HepG2 (cell line): ENCODE measurements around the gene KCNK6. TPM values are rescaled to one million over a fixed set of nuclear protein-coding genes. Genes with fewer than 3 reads are reported as not detected.
A peak's percentile ranks its signal among the peaks of the same experiment; 100 is the strongest.

Experiments
- BHLHE40 ChIP-seq: IDR thresholded peaks from 2 replicates; pipeline ENCODE4 v1.6.1; 2011; ENCODE audit warnings: low read length, improper control_type of control experiment
- DRAP1 ChIP-seq: IDR thresholded peaks from 2 replicates; pipeline ENCODE4 v1.6.1; 2016; ENCODE audit warnings: missing genetic modification reagents, missing compliant biosample characterization
- GABPA ChIP-seq, 2 experiments: IDR thresholded peaks; 2 replicates each; pipeline ENCODE4 v1.6.1; 2011 to 2016; ENCODE audit warnings: low read depth in 2 of 2, low read length in 1 of 2, missing biosample characterization in 1 of 2, missing genetic modification characterization in 1 of 2
- GPN1 ChIP-seq: sonication (generic); formaldehyde crosslinking; IDR thresholded peaks from 2 replicates; pipeline ENCODE4 v1.5.1; 2020; ENCODE audit warnings: missing genetic modification reagents, borderline replicate concordance
- ISX ChIP-seq: sonication (generic); formaldehyde crosslinking; conservative IDR thresholded peaks from 2 replicates; pipeline ENCODE4 v1.5.0; 2020; ENCODE audit warnings: missing genetic modification reagents
- NKX3-1 ChIP-seq: sonication (generic); formaldehyde crosslinking; IDR thresholded peaks from 2 replicates; pipeline ENCODE4 v1.5.0; 2020; ENCODE audit warnings: missing genetic modification reagents
- PHB2 ChIP-seq: fragments of 450-650 bp; IDR thresholded peaks from 2 replicates; pipeline ENCODE4 v1.6.1; 2018; ENCODE audit not compliant: partially characterized antibody
- SIN3A ChIP-seq: IDR thresholded peaks from 2 replicates; pipeline ENCODE4 v1.6.1; 2011; ENCODE audit warnings: low read depth, mild to moderate bottlenecking, control low read depth, low read length, borderline replicate concordance
- ZFP91 ChIP-seq: sonication (generic); formaldehyde crosslinking; IDR thresholded peaks from 2 replicates; pipeline ENCODE4 v1.9.0; 2022; ENCODE audit warnings: missing genetic modification reagents, mild to moderate bottlenecking, borderline replicate concordance
- ZMYM2 ChIP-seq: sonication (generic); formaldehyde crosslinking; IDR thresholded peaks from 2 replicates; pipeline ENCODE4 v1.8.0; 2022; ENCODE audit warnings: mild to moderate bottlenecking, missing genetic modification reagents
- ZNF333 ChIP-seq: sonication (generic); formaldehyde crosslinking; IDR thresholded peaks from 2 replicates; pipeline ENCODE4 v1.4.0; 2020; ENCODE audit warnings: mild to moderate bottlenecking, missing genetic modification reagents, borderline replicate concordance
- ZNF33A ChIP-seq: sonication (generic); formaldehyde crosslinking; IDR thresholded peaks from 2 replicates; pipeline ENCODE4 v1.5.1; 2020; ENCODE audit warnings: missing genetic modification reagents, mild to moderate bottlenecking, moderate library complexity, borderline replicate concordance
- ZSCAN21 ChIP-seq: sonication (generic); formaldehyde crosslinking; IDR thresholded peaks from 2 replicates; pipeline ENCODE4 v1.8.0; 2022; ENCODE audit warnings: mild to moderate bottlenecking, missing genetic modification reagents, moderate library complexity, borderline replicate concordance
- polyA plus RNA-seq, 8 experiments: library from polyadenylated mRNA; depleted of rRNA in 3 of 8; stranded (reverse) in 7 of 8; unstranded in 1 of 8; fragments of >200 nt; fragmentation: Illumina TruSeq in 4 of 8; extraction: Trizol in 4 of 8; gene quantifications; 2 replicates each; pipeline versions ENCODE4 v1.2.1 to v1.2.3, GENCODE V29; 2011 to 2016; ENCODE audit warnings: low read depth in 4 of 8, missing spikeins in 1 of 8, mixed read lengths in 1 of 8; ENCODE audit not compliant: insufficient read depth in 1 of 8
- total RNA-seq, 5 experiments: library from RNA; depleted of rRNA; stranded (reverse); fragments of >200 nt; fragmentation: Illumina TruSeq; extraction: Trizol; gene quantifications; 2 replicates each; pipeline ENCODE4 v1.2.3, GENCODE V29; 2016; ENCODE audit warnings: low read depth in 1 of 5
- TF ChIP-seq, protein P1 (sequence below): conservative IDR thresholded peaks from 2 replicates; pipeline ENCODE4 v1.6.1; 2018; ENCODE audit warnings: missing genetic modification reagents
- TF ChIP-seq, protein P2 (sequence below): sonication (generic); formaldehyde crosslinking; IDR thresholded peaks from 2 replicates; pipeline ENCODE4 v1.4.0; 2020; ENCODE audit warnings: mild to moderate bottlenecking, low read depth, missing genetic modification reagents
- TF ChIP-seq, protein P3 (sequence below): sonication (generic); formaldehyde crosslinking; IDR thresholded peaks from 2 replicates; pipeline ENCODE4 v1.4.0; 2020; ENCODE audit warnings: missing genetic modification reagents
- TF ChIP-seq, protein P4 (sequence below): sonication (generic); formaldehyde crosslinking; IDR thresholded peaks from 2 replicates; pipeline ENCODE4 v1.4.0; 2020; ENCODE audit warnings: missing genetic modification reagents
- TF ChIP-seq, protein P5 (sequence below): sonication (generic); formaldehyde crosslinking; IDR thresholded peaks from 2 replicates; pipeline ENCODE4 v1.8.1; 2023; ENCODE audit warnings: mild to moderate bottlenecking, missing genetic modification reagents

Gene KCNK6
- total and polyA plus RNA-seq, 2 of the 13 experiments (the other 11 are each of a cell fraction or from before 2014, with no cell fraction given), result 0.03 TPM; not detected in 1

GRCh38 chr19:38335949-38336637 lies 16.4 kb downstream of the KCNK6 start (continued):
- TF ChIP-seq ZFP91 (CRISPR knock-in tag) (peak; percentile 46), PHB2 (no peak), ZNF333 (CRISPR knock-in tag) (peak; percentile 28; the same call in 1 of the 2 replicates), DRAP1 (CRISPR knock-in tag) (peak; percentile 45; the same call in 1 of the 2 replicates), NKX3-1 (CRISPR knock-in tag) (no peak), BHLHE40 (no peak), ZMYM2 (no peak), GPN1 (CRISPR knock-in tag) (no peak), SIN3A (0 out of 2 replicates have a peak, but pooled peaks have one; percentile 10), ISX (CRISPR knock-in tag) (no peak), ZNF33A (CRISPR knock-in tag) (no peak), GABPA (IDR thresholded peaks at IDR 0.05; ENCODE audit: low read depth, low read length) (peak; percentile 32), GABPA (CRISPR knock-in tag; IDR thresholded peaks at IDR 0.05; ENCODE audit: low read depth) (peak; percentile 73), ZSCAN21 (CRISPR knock-in tag) (0 out of 2 replicates have a peak, but pooled peaks have one; percentile 21)
- TF ChIP-seq, protein P1, sequence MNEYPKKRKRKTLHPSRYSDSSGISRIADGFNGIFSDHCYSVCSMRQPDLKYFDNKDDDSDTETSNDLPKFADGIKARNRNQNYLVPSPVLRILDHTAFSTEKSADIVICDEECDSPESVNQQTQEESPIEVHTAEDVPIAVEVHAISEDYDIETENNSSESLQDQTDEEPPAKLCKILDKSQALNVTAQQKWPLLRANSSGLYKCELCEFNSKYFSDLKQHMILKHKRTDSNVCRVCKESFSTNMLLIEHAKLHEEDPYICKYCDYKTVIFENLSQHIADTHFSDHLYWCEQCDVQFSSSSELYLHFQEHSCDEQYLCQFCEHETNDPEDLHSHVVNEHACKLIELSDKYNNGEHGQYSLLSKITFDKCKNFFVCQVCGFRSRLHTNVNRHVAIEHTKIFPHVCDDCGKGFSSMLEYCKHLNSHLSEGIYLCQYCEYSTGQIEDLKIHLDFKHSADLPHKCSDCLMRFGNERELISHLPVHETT, result no peak
- TF ChIP-seq, protein P2, sequence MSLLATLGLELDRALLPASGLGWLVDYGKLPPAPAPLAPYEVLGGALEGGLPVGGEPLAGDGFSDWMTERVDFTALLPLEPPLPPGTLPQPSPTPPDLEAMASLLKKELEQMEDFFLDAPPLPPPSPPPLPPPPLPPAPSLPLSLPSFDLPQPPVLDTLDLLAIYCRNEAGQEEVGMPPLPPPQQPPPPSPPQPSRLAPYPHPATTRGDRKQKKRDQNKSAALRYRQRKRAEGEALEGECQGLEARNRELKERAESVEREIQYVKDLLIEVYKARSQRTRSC (CRISPR knock-in tag), result no peak
- TF ChIP-seq, protein P3, sequence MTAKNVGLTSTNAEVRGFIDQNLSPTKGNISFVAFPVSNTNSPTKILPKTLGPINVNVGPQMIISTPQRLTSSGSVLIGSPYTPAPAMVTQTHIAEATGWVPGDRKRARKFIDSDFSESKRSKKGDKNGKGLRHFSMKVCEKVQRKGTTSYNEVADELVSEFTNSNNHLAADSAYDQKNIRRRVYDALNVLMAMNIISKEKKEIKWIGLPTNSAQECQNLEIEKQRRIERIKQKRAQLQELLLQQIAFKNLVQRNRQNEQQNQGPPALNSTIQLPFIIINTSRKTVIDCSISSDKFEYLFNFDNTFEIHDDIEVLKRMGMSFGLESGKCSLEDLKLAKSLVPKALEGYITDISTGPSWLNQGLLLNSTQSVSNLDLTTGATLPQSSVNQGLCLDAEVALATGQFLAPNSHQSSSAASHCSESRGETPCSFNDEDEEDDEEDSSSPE (CRISPR knock-in tag), result peak; percentile 34; the same call in 1 of the 2 replicates
- TF ChIP-seq, protein P4, sequence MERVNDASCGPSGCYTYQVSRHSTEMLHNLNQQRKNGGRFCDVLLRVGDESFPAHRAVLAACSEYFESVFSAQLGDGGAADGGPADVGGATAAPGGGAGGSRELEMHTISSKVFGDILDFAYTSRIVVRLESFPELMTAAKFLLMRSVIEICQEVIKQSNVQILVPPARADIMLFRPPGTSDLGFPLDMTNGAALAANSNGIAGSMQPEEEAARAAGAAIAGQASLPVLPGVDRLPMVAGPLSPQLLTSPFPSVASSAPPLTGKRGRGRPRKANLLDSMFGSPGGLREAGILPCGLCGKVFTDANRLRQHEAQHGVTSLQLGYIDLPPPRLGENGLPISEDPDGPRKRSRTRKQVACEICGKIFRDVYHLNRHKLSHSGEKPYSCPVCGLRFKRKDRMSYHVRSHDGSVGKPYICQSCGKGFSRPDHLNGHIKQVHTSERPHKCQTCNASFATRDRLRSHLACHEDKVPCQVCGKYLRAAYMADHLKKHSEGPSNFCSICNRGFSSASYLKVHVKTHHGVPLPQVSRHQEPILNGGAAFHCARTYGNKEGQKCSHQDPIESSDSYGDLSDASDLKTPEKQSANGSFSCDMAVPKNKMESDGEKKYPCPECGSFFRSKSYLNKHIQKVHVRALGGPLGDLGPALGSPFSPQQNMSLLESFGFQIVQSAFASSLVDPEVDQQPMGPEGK (CRISPR knock-in tag), result peak; percentile 61
- TF ChIP-seq, protein P5, sequence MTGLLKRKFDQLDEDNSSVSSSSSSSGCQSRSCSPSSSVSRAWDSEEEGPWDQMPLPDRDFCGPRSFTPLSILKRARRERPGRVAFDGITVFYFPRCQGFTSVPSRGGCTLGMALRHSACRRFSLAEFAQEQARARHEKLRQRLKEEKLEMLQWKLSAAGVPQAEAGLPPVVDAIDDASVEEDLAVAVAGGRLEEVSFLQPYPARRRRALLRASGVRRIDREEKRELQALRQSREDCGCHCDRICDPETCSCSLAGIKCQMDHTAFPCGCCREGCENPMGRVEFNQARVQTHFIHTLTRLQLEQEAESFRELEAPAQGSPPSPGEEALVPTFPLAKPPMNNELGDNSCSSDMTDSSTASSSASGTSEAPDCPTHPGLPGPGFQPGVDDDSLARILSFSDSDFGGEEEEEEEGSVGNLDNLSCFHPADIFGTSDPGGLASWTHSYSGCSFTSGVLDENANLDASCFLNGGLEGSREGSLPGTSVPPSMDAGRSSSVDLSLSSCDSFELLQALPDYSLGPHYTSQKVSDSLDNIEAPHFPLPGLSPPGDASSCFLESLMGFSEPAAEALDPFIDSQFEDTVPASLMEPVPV (CRISPR knock-in tag), result no peak; the same call in 1 of the 2 replicates
